K562 (cell line): Measurements from ENCODE around the gene ANKRD27. TPM values are rescaled to one million over a fixed set of nuclear protein-coding genes. Genes with fewer than 3 reads are reported as not detected.

Experiments used
- HBP1 ChIP-seq: fragments of 450-650 bp; formaldehyde crosslinking; IDR thresholded peaks from 2 replicates; pipeline ENCODE4 v1.4.0; 2022; ENCODE audit warnings: missing genetic modification characterization
- MTF1 ChIP-seq: fragments of 250-450 bp; sonication (Bioruptor Pico); IDR thresholded peaks from 2 replicates; pipeline ENCODE4 v1.9.0; 2021; ENCODE audit warnings: moderate library complexity, mild to moderate bottlenecking, inconsistent platforms, borderline replicate concordance
- PATZ1 ChIP-seq: fragments of 250-450 bp; sonication (Bioruptor Pico); IDR thresholded peaks from 2 replicates; pipeline ENCODE4 v1.5.0; 2020; ENCODE audit warnings: mild to moderate bottlenecking, borderline replicate concordance
- RFX7 ChIP-seq: fragments of 250-450 bp; sonication (Bioruptor Pico); IDR thresholded peaks from 2 replicates; pipeline ENCODE4 v1.5.1; 2021; ENCODE audit warnings: mild to moderate bottlenecking
- RHOXF2B ChIP-seq: fragments of 250-450 bp; sonication (Bioruptor Pico); conservative IDR thresholded peaks from 2 replicates; pipeline ENCODE4 v1.5.1; 2021
- TEAD1 ChIP-seq, 2 experiments: fragments of 450-650 bp in 1 of 2; sonication (generic) in 1 of 2; formaldehyde crosslinking; IDR thresholded peaks; 2 replicates each; pipeline versions ENCODE4 v1.4.0 to v1.8.0; 2020 to 2022; ENCODE audit warnings: mild to moderate bottlenecking in 2 of 2, missing genetic modification reagents in 1 of 2
- ZNF347 ChIP-seq: fragments of 450-650 bp; formaldehyde crosslinking; IDR thresholded peaks from 2 replicates; pipeline ENCODE4 v1.4.0; 2020; ENCODE audit warnings: low read depth, mild to moderate bottlenecking, moderate library complexity
- ZNF41 ChIP-seq: fragments of 250-450 bp; sonication (Bioruptor Pico); conservative IDR thresholded peaks from 2 replicates; pipeline ENCODE4 v1.4.0; 2020; ENCODE audit warnings: mild to moderate bottlenecking
- ZNF740 ChIP-seq, 3 experiments: fragments of 200-800 bp in 1 of 3; sonication (Bioruptor generic) in 1 of 3; sonication (generic) in 1 of 3; formaldehyde crosslinking in 1 of 3; IDR thresholded peaks; 2 replicates each; pipeline versions ENCODE4 v1.6.1 to v1.8.0; 2016 to 2022; ENCODE audit warnings: mild to moderate bottlenecking in 2 of 3, missing compliant biosample characterization in 2 of 3, missing genetic modification characterization in 2 of 3, missing genetic modification reagents in 1 of 3
- polyA plus RNA-seq, 8 experiments: library from polyadenylated mRNA; depleted of rRNA in 4 of 8; stranded (reverse) in 5 of 8; unstranded in 3 of 8; fragments of >200 nt; fragmentation: Nextera tagmentation in 2 of 8; fragmentation: Illumina TruSeq in 1 of 8; extraction: Ambion mirVana in 2 of 8; extraction: Trizol in 1 of 8; gene quantifications; 2 replicates each; pipeline versions ENCODE4 v1.2.1 to v1.2.3, GENCODE V29; 2011 to 2014; ENCODE audit warnings: inconsistent platforms in 1 of 8, missing spikeins in 1 of 8
- total RNA-seq, 7 experiments: library from RNA; depleted of rRNA in 6 of 7; stranded (reverse); fragments of >200 nt in 6 of 7; fragmentation: Illumina TruSeq in 2 of 7; extraction: Trizol in 2 of 7; gene quantifications; 2 replicates each; pipeline versions ENCODE4 v1.2.1 to v1.2.3, GENCODE V29; 2011 to 2021; ENCODE audit warnings: low replicate concordance in 1 of 7
- TF ChIP-seq, protein P1 (sequence below): fragments of 150-350 bp; IDR thresholded peaks from 2 replicates; pipeline ENCODE4 v1.6.1; 2014; ENCODE audit warnings: low read depth, mild to moderate bottlenecking, low read length, borderline replicate concordance
- TF ChIP-seq, protein P2 (sequence below): fragments of 450-650 bp; conservative IDR thresholded peaks from 2 replicates; pipeline ENCODE4 v1.6.1; 2016; ENCODE audit warnings: missing genetic modification characterization, low read depth, mild to moderate bottlenecking, control low read depth, missing compliant biosample characterization
- TF ChIP-seq, protein P3 (sequence below): fragments of 250-450 bp; sonication (Bioruptor Pico); IDR thresholded peaks from 2 replicates; pipeline ENCODE4 v1.5.0; 2021

ANKRD27 gene
- total and polyA plus RNA-seq, 9 of the 15 experiments (the other 6 are each of a cell fraction or from before 2014, with no cell fraction given), result 5.3 to 71.3 (median 54.2) TPM

GRCh38 chr19:32686847-32687475 is 12.0 kb upstream of the ANKRD27 start (continued):
- TF ChIP-seq, protein P1, sequence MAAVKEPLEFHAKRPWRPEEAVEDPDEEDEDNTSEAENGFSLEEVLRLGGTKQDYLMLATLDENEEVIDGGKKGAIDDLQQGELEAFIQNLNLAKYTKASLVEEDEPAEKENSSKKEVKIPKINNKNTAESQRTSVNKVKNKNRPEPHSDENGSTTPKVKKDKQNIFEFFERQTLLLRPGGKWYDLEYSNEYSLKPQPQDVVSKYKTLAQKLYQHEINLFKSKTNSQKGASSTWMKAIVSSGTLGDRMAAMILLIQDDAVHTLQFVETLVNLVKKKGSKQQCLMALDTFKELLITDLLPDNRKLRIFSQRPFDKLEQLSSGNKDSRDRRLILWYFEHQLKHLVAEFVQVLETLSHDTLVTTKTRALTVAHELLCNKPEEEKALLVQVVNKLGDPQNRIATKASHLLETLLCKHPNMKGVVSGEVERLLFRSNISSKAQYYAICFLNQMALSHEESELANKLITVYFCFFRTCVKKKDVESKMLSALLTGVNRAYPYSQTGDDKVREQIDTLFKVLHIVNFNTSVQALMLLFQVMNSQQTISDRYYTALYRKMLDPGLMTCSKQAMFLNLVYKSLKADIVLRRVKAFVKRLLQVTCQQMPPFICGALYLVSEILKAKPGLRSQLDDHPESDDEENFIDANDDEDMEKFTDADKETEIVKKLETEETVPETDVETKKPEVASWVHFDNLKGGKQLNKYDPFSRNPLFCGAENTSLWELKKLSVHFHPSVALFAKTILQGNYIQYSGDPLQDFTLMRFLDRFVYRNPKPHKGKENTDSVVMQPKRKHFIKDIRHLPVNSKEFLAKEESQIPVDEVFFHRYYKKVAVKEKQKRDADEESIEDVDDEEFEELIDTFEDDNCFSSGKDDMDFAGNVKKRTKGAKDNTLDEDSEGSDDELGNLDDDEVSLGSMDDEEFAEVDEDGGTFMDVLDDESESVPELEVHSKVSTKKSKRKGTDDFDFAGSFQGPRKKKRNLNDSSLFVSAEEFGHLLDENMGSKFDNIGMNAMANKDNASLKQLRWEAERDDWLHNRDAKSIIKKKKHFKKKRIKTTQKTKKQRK, result no peak
- TF ChIP-seq RHOXF2B (CRISPR knock-in tag) (0 out of 2 replicates have a peak, but pooled peaks have one; percentile 43), RFX7 (peak; percentile 60; the same call in 1 of the 2 replicates), ZNF41 (peak; percentile 92), MTF1 (CRISPR knock-in tag) (peak; percentile 95), ZNF740 (CRISPR knock-in tag; IDR thresholded peaks at IDR 0.05) (no peak), ZNF740 (tag; IDR thresholded peaks at IDR 0.05) (peak in 1 of 2 experiments; percentile 96; a peak in 2 of 4 replicates), HBP1 (CRISPR knock-in tag) (0 out of 2 replicates have a peak, but pooled peaks have one; percentile 44), ZNF347 (peak; percentile 78; the same call in 1 of the 2 replicates), TEAD1 (CRISPR knock-in tag; IDR thresholded peaks at IDR 0.05) (peak in 1 of 2 experiments; percentile 91; a peak in 2 of 4 replicates), PATZ1 (CRISPR knock-in tag) (peak; percentile 87; the same call in 1 of the 2 replicates)
- TF ChIP-seq, protein P2, sequence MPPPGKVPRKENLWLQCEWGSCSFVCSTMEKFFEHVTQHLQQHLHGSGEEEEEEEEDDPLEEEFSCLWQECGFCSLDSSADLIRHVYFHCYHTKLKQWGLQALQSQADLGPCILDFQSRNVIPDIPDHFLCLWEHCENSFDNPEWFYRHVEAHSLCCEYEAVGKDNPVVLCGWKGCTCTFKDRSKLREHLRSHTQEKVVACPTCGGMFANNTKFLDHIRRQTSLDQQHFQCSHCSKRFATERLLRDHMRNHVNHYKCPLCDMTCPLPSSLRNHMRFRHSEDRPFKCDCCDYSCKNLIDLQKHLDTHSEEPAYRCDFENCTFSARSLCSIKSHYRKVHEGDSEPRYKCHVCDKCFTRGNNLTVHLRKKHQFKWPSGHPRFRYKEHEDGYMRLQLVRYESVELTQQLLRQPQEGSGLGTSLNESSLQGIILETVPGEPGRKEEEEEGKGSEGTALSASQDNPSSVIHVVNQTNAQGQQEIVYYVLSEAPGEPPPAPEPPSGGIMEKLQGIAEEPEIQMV (tag), result peak; percentile 90
- TF ChIP-seq, protein P3, sequence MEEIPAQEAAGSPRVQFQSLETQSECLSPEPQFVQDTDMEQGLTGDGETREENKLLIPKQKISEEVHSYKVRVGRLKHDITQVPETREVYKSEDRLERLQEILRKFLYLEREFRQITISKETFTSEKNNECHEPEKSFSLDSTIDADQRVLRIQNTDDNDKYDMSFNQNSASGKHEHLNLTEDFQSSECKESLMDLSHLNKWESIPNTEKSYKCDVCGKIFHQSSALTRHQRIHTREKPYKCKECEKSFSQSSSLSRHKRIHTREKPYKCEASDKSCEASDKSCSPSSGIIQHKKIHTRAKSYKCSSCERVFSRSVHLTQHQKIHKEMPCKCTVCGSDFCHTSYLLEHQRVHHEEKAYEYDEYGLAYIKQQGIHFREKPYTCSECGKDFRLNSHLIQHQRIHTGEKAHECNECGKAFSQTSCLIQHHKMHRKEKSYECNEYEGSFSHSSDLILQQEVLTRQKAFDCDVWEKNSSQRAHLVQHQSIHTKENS (CRISPR knock-in tag), result no peak
